HCT116 (cell line): ENCODE data around the gene GAB2. TPM values are rescaled to one million over a fixed set of nuclear protein-coding genes. Genes with fewer than 3 reads are reported as not detected.

ENCODE experiments used
- ATAC-seq: fragments of 200-7000 bp; cut with Tn5 transposase; 2 replicates; pipeline ENCODE4 v1.9.1; 2020; ENCODE audit warnings: mild to moderate bottlenecking, moderate library complexity
- BruUV-seq: library from RNA; stranded (reverse); fragments of 400-500 nt; replicated peaks from 2 replicates; lab custom pipeline; 2021; lab: Mats Ljungman, UMichigan
- CTCF ChIA-PET: fragments of 300-600 bp; sonication (Branson Sonifier 250); formaldehyde crosslinking; loops from one replicate; lab custom pipeline; 2021; ENCODE audit warnings: antibody characterized with exemption; lab: Charles Lee
- POLR2A ChIA-PET: fragments of 300-600, 350-600 bp; sonication (Branson Sonifier 250); formaldehyde crosslinking; loops from one replicate; lab custom pipeline; 2021; ENCODE audit warnings: antibody characterized with exemption; lab: Charles Lee
- RAD21 ChIA-PET, 2 experiments: fragments of 300-600 bp; sonication (Branson Sonifier 250); formaldehyde crosslinking; loops; one replicate each; lab custom pipeline; 2023; ENCODE audit warnings: low total read pairs in 2 of 2; ENCODE audit not compliant: uncharacterized antibody in 2 of 2, unreplicated experiment in 2 of 2, low non-redundant PET in 1 of 2; lab: Charles Lee
- DNase-seq: peaks from one replicate; pipeline ENCODE4 v3.0.0-alpha.2; 2010; ENCODE audit warnings: low read depth, low spot score
- H2AFZ ChIP-seq: fragments of 200-600 bp; shearing (Covaris generic), sonication (generic); 2 replicates; pipeline ENCODE4 v1.6.1; 2017; ENCODE audit warnings: low read depth, mixed run types, mixed read lengths, antibody characterized with exemption, low read length; ENCODE audit not compliant: poor library complexity, severe bottlenecking
- H3K27ac ChIP-seq: 2 replicates; pipeline ENCODE4 v1.5.1; 2012; ENCODE audit warnings: low read depth, low read length
- H3K27me3 ChIP-seq: fragments of 200-600 bp; sonication (generic); 2 replicates; pipeline ENCODE4 v1.6.1; 2016; ENCODE audit warnings: mixed run types, low read length, mixed read lengths; ENCODE audit not compliant: insufficient read depth
- H3K36me3 ChIP-seq, 2 experiments: fragments of 200-500 bp in 1 of 2; fragments of 200-600 bp in 1 of 2; sonication (Bioruptor generic) in 1 of 2; sonication (generic) in 1 of 2; 2 replicates each; pipeline versions ENCODE4 v1.5.1 to v1.6.1; 2014 to 2016; ENCODE audit warnings: low read length in 2 of 2, inconsistent platforms in 1 of 2, mixed read lengths in 1 of 2, mixed run types in 1 of 2; ENCODE audit not compliant: insufficient read depth in 2 of 2, control insufficient read depth in 1 of 2
- H3K4me1 ChIP-seq, 2 experiments: fragments of 200-600 bp in 1 of 2; sonication (generic) in 1 of 2; 2 replicates each; pipeline versions ENCODE4 v1.5.1 to v1.6.1; 2012 to 2017; ENCODE audit warnings: low read length in 2 of 2, inconsistent platforms in 1 of 2, mild to moderate bottlenecking in 1 of 2, mixed read lengths in 1 of 2, mixed run types in 1 of 2, moderate library complexity in 1 of 2; ENCODE audit not compliant: insufficient read depth in 2 of 2, control insufficient read depth in 1 of 2
- H3K4me2 ChIP-seq: fragments of 200-600 bp; sonication (generic); 2 replicates; pipeline ENCODE4 v1.6.1; 2017; ENCODE audit warnings: mixed run types, low read length, mixed read lengths
- H3K4me3 ChIP-seq, 2 experiments: fragments of 200-600 bp in 1 of 2; sonication (generic) in 1 of 2; replicated peaks in 1 of 2; 2 replicates each; pipeline ENCODE4 v1.5.1; 2011 to 2016; ENCODE audit warnings: low read length in 2 of 2, control low read depth in 1 of 2, low read depth in 1 of 2, mild to moderate bottlenecking in 1 of 2, mixed read lengths in 1 of 2, mixed run types in 1 of 2
- H3K79me2 ChIP-seq: fragments of 200-600 bp; sonication (generic); 2 replicates; pipeline ENCODE4 v1.6.1; 2017; ENCODE audit warnings: mild to moderate bottlenecking, mixed run types, low read length, moderate library complexity, mixed read lengths; ENCODE audit not compliant: insufficient read depth
- H3K9ac ChIP-seq: fragments of 200-600 bp; sonication (generic); 2 replicates; pipeline ENCODE4 v1.6.1; 2016; ENCODE audit warnings: low read length, mixed read lengths
- H3K9me2 ChIP-seq: fragments of 200-600 bp; sonication (generic), shearing (Covaris generic); 2 replicates; pipeline ENCODE4 v1.6.1; 2017; ENCODE audit warnings: mixed run types, mild to moderate bottlenecking, moderate library complexity; ENCODE audit not compliant: insufficient read depth
- H3K9me3 ChIP-seq, 2 experiments: fragments of 200-500 bp in 1 of 2; fragments of 200-600 bp in 1 of 2; sonication (Bioruptor generic) in 1 of 2; sonication (generic) in 1 of 2; 2 replicates each; pipeline ENCODE4 v1.6.1; 2014 to 2017; ENCODE audit warnings: low read length in 2 of 2, mixed read lengths in 2 of 2, inconsistent platforms in 1 of 2, low read depth in 1 of 2, mild to moderate bottlenecking in 1 of 2, mixed run types in 1 of 2, moderate library complexity in 1 of 2; ENCODE audit not compliant: control insufficient read depth in 1 of 2, insufficient read depth in 1 of 2
- H4K20me1 ChIP-seq: fragments of 200-600 bp; sonication (generic), shearing (Covaris generic); 2 replicates; pipeline ENCODE4 v1.6.1; 2017; ENCODE audit warnings: mixed run types, mild to moderate bottlenecking, moderate library complexity; ENCODE audit not compliant: insufficient read depth
- CTCF ChIP-seq, 3 experiments: fragments of 200-600 bp in 1 of 3; sonication (generic) in 1 of 3; IDR thresholded peaks in 2 of 3; conservative IDR thresholded peaks in 1 of 3; 2 replicates each; pipeline ENCODE4 v1.5.1; 2012 to 2017; ENCODE audit warnings: low read depth in 2 of 3, low read length in 2 of 3, antibody characterized with exemption in 1 of 3, borderline replicate concordance in 1 of 3, control low read depth in 1 of 3, mild to moderate bottlenecking in 1 of 3, mixed read lengths in 1 of 3, mixed run types in 1 of 3, moderate library complexity in 1 of 3; ENCODE audit not compliant: insufficient read depth in 1 of 3
- EZH2phosphoT487 ChIP-seq: fragments of 200-600 bp; IDR thresholded peaks from 2 replicates; pipeline ENCODE4 v1.6.1; 2018; ENCODE audit warnings: antibody characterized with exemption, borderline replicate concordance
- FOSL1 ChIP-seq: IDR thresholded peaks from 2 replicates; pipeline ENCODE4 v1.6.1; 2012; ENCODE audit warnings: low read depth
- POLR2A ChIP-seq: IDR thresholded peaks from 2 replicates; pipeline ENCODE4 v1.7.0; 2011; ENCODE audit warnings: borderline replicate concordance; ENCODE audit not compliant: insufficient read depth, insufficient read length; ENCODE audit errors: extremely low read depth
- POLR2AphosphoS5 ChIP-seq: IDR thresholded peaks from 2 replicates; pipeline ENCODE4 v1.6.1; 2011; ENCODE audit warnings: mild to moderate bottlenecking, low read depth, low read length, moderate library complexity
- SIN3A ChIP-seq: IDR thresholded peaks from 2 replicates; pipeline ENCODE4 v1.6.1; 2012; ENCODE audit warnings: low read depth
- SRF ChIP-seq: IDR thresholded peaks from 2 replicates; pipeline ENCODE4 v1.6.1; 2012; ENCODE audit warnings: low read depth
- TCF7L2 ChIP-seq: IDR thresholded peaks from 2 replicates; pipeline ENCODE4 v1.7.0; 2011; ENCODE audit warnings: borderline replicate concordance, inconsistent platforms; ENCODE audit not compliant: insufficient read depth, insufficient read length; ENCODE audit errors: extremely low read depth
- YY1 ChIP-seq: IDR thresholded peaks from 2 replicates; pipeline ENCODE4 v1.6.1; 2011; ENCODE audit warnings: low read length, low read depth, moderate library complexity, mild to moderate bottlenecking; ENCODE audit not compliant: insufficient replicate concordance; ENCODE audit errors: extremely low read depth
- ZFX ChIP-seq: fragments of 450-650 bp; IDR thresholded peaks from 2 replicates; pipeline ENCODE4 v1.6.1; 2017
- ZNF274 ChIP-seq: fragments of 200-500 bp; sonication (Bioruptor generic); IDR thresholded peaks from 2 replicates; pipeline ENCODE4 v1.6.1; 2014; ENCODE audit warnings: mild to moderate bottlenecking, low read depth, low read length, inconsistent platforms
- intact Hi-C: fragments of 100-400 bp; cut with micrococcal nuclease; formaldehyde crosslinking; loops from 2 replicates; pipeline ENCODE4 v1.10.0; 2022
- total RNA-seq: library from RNA; stranded (reverse); gene quantifications from one replicate; pipeline ENCODE4 v1.2.1, GENCODE V29; 2021; ENCODE audit not compliant: unreplicated experiment
- TF ChIP-seq, protein P1 (sequence below): IDR thresholded peaks from 2 replicates; pipeline ENCODE4 v1.6.1; 2012

The GAB2 gene
- total RNA-seq, 1 experiment from 2014 or later: 1.9 TPM

GRCh38 chr11:78250099-78250498 is 167.5 kb downstream of the GAB2 start (continued):
- TF ChIP-seq ZFX: no peak

DNA sequence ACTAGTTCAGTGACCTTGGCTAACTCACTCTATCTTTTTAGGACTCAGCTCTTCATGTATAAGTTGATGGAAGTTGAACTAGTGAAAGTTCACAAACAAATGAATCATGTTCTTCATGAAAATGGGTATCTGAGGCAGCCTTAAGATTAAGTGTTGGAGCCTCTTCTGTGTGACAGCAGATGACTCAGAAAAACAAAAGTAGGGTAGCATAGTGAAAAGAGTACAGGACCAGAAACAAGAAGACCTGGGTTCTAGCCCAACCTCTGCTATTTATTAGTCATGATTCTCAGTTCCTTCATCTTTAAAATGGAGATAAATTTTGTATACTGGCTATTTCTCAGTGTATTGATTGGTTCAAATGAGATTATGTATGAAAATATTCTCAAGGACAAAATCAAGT is 168.7 kb downstream of the GAB2 start:
- H3K4me1 ChIP-seq: peaks cover 0 to 4% of the 10 kb centered on the region in 2 experiments; a peak in 1 of 4 replicates
- H2AFZ ChIP-seq: no peak overlapping the region
- H3K27ac ChIP-seq: no peak overlapping the region
- H3K79me2 ChIP-seq: no peaks in the 10 kb centered on the region
- BruUV-seq: no TSS peak
- CTCF ChIA-PET: no interaction called here
- no peaks in the 10 kb centered on the region for H3K27me3 ChIP-seq
- H3K9ac ChIP-seq: no peak overlapping the region
- no peaks in the 10 kb centered on the region for H3K36me3 ChIP-seq
- ATAC-seq (no peak), DNase-seq (no peak)
- H3K4me3 ChIP-seq: no peak overlapping the region
- H3K9me2 ChIP-seq: no peaks in the 10 kb centered on the region
- POLR2A ChIA-PET: no interaction called here
- RAD21 ChIA-PET: no interaction called here
- H3K9me3 ChIP-seq: no peaks in the 10 kb centered on the region
- intact Hi-C loops: no loop called here
- TF ChIP-seq, protein P1, sequence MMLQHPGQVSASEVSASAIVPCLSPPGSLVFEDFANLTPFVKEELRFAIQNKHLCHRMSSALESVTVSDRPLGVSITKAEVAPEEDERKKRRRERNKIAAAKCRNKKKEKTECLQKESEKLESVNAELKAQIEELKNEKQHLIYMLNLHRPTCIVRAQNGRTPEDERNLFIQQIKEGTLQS: no peak
- H3K4me2 ChIP-seq: no peak overlapping the region
- H4K20me1 ChIP-seq: no peaks in the 10 kb centered on the region

DNA sequence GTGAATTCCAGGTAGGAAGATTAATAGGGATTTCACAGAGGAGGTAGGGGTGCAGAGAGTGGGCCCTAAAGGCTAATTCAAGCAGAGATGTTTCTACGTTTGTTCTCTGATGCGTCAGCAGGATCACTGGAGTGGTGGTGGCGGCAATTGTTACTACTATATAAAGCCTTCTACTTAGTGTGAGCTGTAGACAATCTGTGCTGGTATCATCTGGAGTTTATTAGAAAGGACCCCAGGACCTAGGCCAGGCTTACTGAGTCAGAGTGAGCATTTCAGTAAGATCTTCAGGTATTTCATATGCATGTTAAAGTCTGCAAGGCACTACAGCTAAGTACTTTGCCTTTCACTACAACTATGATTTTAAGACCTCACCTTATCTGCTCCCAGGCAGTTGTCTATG is 169.4 kb downstream of the GAB2 start:
- Histone ChIP-seq H3K36me3 (no peaks in the 10 kb centered on the region), H3K4me1 (peaks cover 0 to 4% of the 10 kb centered on the region in 2 experiments; a peak in 1 of 4 replicates), H3K27ac (no peak overlapping the region), H3K4me3 (no peak overlapping the region), H3K4me2 (no peak overlapping the region), H3K27me3 (no peaks in the 10 kb centered on the region), H2AFZ (no peak overlapping the region), H3K9me3 (no peaks in the 10 kb centered on the region), H3K9ac (no peak overlapping the region), H4K20me1 (no peaks in the 10 kb centered on the region), H3K79me2 (no peaks in the 10 kb centered on the region), H3K9me2 (no peaks in the 10 kb centered on the region)
- TF ChIP-seq SRF (no peak), POLR2AphosphoS5 (no peak), ZFX (no peak), POLR2A (no peak), SIN3A (no peak), EZH2phosphoT487 (no peak), YY1 (no peak), CTCF (IDR thresholded peaks at IDR 0.05 in 2 of 3, conservative IDR thresholded peaks at IDR 0.05 in 1 of 3; ENCODE audit: borderline replicate concordance in 1 of 3, insufficient read depth in 1 of 3, low read depth in 2 of 3, low read length in 2 of 3) (no peak), FOSL1 (no peak), TCF7L2 (no peak), ZNF274 (no peak)
- RAD21 ChIA-PET: no interaction called here
- BruUV-seq: no TSS peak
- no peak for DNase-seq
- intact Hi-C loops: no loop called here
- ATAC-seq: no peak
- CTCF ChIA-PET: no interaction called here
- POLR2A ChIA-PET: no interaction called here
